Activated T-cell treated with anti-CD3 and anti-CD28 coated beads for 1 hour (primary cell): ENCODE results near the gene MSANTD2.

Source experiments
- DNase-seq: peaks from one replicate; pipeline ENCODE4 v3.0.0-alpha.2; 2020; ENCODE audit warnings: low read depth

The MSANTD2 gene

DNA sequence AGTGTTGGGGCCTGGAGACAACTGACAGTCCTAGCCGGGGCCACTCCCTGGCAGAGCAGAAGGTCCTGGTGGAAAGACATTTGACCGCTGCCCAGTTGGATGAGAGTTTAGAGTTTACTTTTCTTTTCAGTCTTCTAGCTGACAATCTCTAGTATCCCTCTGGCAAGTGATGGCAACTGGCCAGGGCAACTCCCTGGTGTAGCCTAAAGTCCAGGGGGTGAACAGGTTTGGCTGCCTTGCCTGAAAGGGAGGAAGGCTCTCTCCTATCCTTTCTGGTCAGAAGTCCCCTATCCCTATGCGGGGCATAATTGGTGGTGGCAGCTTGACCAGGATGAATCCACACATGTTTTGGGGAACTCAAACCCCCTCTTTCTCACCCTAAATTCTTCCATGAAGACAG is 16.8 kb upstream of the MSANTD2 start:
- no peak for DNase-seq

DNA sequence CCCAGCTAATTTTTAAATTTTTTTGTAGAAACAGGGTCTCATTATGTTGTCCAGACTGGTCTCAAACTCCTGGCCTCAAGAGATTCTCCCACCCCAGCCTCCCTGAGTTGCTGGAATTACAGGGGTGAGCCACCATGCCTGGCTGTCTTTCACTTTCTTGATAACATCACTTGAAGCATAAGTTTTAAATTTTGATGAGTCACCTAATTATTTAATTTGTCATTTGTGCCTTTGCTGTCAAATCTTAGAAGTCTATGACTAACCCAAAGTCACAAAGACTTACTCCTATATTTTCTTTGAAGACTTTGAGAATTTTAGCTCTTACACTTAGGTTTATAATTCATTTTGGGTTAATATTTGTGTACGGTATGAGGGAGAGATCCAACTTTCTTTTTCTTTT is 14.5 kb upstream of the MSANTD2 start:
- DNase-seq = no peak

DNA sequence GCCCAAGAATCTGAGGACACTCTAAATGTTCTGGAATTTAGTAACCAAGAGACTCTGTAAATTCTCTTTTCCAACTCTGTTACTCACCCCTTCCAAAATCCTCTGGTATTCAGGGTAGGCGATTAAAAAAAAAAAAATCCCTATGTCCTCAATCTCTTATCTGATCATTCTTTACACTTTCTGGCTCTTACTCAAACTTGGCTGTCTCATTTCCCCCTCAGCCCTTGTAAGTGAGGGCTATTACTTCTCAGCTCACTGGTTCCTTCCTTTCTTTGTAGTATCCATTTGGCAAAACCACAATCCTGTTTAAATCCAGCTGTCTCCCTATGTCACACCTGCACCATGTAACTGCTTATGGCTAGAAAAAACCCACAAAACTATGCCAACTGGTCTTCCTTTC is 12.7 kb upstream of the MSANTD2 start:
- DNase-seq = no peak

DNA sequence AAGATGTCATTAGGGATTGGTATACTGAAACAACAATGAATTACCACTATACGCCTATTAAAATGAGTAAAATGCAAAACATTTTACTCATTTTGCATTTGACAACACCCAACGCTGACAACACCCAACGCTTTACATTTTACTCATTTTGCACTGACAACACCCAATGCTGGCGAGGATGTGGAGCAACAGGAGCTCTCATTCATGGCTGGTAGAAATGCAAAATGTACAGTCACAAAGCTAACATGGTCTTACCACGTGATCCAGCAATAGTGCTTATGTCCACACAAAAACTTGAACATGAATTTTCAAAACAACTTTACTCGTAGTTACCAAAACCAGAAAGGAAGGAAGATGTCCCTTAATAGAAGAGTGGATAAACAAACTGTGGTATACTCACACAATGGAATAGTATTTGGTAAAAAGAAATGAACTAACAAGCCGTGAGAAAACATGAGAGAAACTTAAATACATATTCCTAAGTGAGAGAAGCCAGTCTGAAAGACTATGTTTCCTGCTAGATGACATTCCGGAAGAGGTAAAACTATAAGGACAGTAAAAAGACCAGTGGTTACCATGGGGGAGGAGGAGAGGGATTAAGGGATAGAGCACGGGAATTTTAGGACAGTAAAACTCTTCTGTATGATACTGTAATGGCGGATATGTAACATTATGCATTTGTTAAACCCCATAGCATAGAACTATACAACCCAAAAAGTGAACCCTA is 11.4 kb upstream of the MSANTD2 start:
- DNase-seq = no peak

DNA sequence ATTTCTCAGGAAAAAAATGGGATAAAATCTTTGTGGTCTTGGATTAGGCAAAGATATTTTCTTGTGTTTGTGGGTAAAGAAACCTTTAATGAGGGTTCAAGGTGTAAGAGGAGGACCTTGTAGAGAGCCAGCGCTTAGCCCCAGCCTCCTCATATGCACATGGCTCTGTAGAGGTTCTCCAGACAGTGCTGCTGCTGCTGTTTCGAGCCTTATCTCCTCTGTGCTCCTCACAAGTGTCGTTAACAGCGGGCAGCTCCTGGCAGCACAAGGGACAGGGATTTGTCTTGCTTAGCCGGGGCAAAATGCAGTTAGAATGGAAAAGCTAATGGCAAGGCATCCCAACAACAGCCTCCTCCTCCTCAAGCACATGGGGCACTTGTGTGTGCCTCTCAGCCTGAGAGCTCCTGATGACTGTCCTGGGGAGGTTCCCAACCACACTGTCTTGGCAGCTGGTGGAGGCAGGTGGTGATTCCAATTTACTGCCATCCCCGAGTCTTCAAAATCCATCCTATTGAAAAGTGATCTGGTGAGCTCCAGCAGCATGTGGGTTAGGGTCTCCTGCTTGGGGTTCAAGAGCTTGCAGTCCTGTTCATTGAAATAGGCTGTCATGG is 7.6 kb upstream of the MSANTD2 start:
- DNase-seq = no peak

DNA sequence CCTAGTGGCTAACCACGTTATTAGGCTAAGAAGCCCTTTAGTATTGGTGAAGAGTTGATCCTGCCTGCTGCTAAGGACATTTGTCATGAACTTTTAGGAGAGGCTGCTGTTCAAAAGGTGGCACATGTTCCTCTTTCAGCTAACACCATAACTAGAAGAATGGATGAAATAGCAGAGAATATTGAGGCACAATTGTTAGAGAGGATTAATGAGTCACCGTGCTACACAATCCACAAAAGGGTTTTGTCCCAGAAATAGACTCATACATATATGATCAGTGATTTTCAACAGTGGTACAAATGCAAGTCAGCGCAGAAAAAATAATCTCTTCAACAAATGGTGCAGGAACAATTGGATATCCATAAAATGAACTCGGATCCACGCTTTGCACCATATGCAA is 7.0 kb upstream of the MSANTD2 start:
- DNase-seq = no peak

DNA sequence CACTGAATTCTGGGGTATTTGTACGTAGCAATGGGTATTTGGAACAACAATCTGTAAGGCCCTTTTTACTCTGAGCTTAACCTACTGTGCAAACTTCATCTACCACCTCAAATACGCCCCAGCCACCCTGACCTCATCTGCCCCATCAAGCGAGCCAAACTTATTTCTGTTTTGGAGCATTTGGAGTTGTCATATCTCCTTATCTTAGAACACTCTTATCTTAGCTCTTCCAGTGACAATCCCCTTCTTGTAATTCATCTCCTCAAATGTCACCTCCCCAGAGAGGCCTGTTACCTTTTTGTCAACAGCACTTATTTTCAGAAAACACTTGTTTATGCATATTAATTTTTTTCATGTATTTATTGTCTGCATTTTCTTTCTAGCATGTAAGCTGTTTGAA is 4.7 kb upstream of the MSANTD2 start:
- DNase-seq = no peak

DNA sequence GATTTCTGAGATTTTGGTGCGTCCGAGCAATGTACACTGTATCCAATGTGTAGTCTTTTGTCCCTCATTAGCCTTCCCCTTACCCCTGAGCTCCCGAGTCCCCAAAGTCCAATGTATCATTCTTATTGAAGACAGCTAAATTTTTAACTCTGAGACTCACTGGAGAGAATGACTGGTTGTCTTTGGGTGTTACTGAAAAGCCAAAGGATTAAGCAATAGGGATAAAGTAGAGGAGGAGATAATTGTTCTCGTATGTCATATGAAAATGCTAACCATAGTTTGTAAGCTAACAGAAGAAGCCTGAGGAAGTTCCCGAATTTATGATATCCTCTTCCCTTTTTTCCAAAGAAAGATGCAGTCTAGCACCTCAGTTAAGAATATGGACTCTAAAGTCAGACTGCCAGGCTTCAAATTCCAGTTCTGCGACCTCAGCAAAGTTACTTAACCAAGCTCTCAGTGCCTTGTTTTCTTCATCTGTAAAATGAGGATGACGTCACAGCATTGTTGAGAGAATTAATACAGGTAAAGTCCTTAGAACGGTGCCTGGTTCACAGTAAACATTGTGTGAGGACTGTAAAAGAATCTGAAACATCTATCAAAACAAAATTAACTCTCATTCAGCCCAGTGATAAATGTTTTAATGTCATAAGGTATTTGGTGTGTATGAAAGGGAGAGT is 1.6 kb upstream of the MSANTD2 start:
- DNase-seq = no peak

DNA sequence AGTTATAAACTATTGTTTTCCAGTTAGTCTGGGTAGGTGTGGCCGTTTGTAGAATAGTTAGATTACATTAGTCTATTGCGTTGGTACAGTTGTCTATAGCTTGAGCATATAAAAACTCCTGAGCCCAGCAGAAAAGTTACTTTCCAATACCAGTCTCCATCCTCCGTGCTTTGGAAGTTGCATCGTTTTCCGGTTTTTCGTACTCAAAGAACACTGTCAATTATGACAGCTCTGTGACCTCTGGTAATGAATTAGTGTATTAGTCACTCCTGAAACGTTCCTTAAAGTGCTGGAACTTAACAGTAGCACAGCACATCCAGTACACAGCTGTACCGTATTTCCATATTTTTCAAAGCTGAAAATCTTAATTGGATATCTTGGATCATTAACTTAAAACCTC is 808 bp upstream of the MSANTD2 start:
- DNase-seq = no peak

DNA sequence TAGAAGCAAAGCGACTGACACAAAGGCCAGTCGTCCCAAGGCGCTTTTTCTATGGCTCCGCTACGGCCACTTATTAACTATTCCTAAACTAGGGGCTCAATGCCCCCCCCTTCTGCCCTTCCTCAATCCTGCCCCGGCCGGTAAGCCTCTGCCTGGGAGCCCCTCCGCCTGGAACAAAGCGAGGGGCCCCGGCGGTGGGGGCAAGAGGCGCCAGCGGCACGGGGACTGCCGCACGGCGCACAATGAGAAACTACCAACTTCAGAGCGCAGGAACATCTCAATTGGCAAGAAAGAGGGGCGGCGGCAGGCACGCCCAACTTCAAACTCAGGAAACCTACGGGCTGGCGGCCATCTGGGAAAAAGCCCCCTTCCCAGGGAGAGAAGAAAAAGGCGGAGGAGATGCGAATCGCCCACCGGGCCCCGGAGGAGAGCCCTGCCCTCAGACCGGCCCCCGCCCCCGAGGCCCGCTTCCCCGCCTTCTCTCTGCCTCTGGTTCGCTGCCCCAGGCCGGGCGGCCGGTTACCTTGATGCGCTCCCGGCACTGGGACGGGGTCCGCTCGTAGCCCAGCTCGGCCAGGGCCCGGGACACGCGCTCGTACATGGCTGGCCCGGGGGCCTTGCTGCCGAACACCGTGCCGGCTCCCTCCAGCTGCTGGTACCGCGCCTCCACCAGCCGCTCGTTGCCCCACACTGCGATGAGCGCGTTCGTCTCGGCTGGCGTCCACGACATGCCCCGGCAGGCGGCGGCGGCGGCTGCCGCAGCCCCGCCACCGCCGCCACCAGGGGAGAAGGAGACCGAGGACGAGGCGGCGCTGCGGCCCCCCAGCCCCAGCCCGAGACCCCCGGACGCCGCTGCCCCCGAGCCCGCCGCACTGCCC is 619 bp downstream of the MSANTD2 start:
- DNase-seq = peak; percentile 15

DNA sequence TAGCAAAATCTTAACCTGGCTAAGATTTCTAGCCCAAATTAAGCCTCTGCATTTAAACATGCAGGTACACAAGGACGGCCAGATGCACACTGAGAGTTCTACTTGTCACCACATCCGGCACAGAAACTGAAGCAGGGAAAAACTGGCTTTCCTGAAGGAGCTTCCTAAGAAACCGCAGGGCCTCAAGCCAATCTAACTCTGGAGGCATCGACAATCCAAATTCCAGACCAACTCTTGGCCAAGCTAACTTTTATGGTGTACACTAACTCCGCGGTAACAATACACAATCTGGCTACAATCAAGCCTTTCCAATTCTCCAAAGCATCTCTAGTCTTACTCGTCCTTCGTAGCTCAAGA is 1.2 kb downstream of the MSANTD2 start:
- no peak for DNase-seq

DNA sequence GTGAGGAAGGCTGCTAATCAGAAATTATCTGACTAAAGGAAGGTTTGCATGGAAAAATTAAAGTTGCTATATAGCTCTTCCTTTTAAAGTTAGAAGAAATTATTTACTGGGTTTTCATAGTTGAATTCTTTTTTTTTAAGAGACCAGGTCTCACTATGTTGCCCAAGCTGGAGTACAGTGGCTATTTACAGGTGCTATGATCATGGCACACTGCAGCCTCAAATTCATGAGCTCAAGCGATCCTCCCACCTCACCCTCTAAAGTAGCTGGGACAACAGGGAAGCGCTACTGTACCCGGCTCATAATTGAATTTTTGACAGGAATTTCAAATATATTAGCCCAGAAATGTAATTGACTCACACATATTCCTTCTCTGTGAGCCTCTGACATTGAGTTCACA is 3.9 kb downstream of the MSANTD2 start:
- DNase-seq = no peak

DNA sequence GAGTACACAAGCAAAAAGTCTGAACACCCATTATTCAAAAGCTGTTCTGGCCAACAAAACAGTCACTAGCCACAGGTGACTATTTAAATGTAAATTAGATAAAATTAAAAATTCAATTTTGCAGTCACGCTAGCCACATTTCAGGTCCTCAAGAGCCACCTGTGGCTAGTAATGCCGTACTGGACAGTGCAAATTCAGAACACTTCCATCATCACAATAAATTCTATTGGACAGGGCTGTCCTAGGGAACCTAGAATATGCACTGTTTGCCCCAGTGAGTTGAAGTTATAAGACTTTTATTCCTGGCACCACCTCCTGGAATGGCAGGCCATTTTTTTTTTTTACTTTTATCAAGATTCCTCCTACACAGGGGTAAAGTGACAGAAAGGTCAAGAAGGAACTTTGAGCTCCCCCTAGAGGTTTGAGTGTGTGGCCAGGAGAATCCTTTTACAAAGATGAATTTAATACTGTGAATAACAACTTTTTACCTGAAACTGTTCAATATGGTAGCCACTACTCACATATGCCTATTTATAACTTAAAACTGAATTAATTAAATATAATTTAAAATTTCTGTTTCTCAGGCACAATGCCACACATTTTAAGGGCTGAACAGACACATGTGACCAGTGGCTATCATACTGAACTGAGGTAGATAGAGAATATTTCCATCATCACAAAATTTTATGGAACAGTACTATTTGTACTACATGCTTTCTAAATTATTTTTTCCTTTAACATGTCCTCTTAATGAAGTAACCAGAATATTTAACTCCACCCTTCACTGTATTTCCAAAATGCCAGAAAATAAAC is 6.5 kb downstream of the MSANTD2 start:
- DNase-seq = no peak

DNA sequence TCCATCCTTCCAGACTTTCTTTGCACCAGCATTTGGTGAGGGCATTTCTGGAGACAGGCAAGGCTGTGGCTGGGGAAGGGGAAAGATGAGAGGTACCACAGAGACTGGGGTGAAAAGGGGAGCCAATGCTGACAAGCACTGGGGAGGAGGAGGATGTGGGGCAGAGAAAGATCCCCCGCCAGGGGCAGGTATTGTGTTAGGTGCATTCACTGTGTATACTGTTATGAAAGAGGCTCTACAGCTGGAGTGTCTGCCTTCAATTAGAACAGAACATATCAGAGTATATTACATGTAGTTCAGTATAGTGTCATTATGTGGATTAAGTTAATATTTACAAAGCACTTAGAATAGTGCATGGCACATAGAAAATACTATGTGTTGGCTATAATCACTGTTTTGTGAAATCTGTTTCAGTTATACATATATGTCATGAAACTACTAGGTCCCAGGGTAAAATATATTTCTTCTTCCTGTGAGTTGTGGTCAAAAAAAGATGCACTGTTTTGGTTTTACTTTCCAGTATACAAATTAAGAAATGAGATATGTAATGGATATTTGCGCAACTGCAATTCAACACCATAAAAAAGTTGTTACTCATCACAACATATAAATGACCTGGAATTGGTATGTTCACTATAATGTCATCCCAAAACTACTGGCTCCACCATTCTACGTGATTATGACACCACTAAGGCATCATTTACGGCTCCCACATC is 8.4 kb downstream of the MSANTD2 start:
- no peak for DNase-seq

DNA sequence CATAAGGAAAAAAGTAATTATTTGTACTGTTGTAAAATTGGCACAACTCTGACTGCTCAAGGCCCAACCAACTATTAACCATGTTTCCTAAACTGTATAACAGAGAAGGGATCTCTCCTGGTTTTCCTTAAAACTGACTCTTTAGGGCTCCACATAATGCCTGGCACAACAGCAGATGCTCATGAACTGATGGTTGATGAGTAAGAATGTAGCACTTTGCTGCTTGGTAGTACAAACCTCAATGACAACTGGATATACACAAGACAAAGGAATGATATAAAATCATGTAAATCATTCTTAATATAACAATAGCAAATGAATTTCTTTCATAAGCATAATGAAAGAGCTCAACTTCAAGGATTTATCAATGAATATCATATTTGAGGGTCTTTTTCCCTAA is 11.7 kb downstream of the MSANTD2 start:
- DNase-seq = no peak

DNA sequence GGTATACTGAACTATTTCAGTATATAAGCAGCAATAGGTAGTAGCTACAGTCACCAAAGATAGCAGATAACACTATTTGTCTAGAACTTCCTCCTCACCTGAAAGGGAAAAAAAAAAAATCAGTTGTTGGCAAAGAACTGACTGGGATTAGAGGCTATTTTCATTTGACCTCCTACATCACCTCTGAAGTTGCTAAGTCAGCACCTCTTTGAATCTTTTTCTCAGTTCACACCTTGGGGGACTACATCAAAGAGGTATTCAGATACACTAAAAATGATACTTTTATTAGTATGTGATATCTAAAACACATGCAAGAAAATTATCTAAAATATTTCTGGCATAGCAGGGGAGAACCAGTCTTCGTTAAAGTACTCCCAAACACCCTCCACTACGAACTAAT is 16.2 kb downstream of the MSANTD2 start:
- no peak for DNase-seq

DNA sequence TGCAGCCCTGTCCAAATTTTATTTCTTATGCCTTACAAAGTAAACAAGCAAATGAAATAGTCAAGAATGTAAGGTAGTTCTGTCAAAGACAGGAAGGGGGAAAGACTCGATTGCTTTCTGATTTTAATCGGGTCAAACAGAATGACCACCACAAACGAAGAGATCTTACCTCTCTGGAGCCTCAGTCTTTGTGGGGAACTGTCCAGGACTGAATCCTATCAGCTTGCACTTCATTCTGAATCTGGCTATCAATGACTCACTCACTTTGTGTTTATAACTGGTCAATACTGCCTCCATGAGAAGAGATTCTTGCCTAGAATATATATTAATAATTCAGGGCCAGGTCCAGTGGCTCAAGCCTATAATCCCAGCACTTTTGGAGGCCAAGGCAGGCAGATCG is 17.2 kb downstream of the MSANTD2 start:
- no peak for DNase-seq

DNA sequence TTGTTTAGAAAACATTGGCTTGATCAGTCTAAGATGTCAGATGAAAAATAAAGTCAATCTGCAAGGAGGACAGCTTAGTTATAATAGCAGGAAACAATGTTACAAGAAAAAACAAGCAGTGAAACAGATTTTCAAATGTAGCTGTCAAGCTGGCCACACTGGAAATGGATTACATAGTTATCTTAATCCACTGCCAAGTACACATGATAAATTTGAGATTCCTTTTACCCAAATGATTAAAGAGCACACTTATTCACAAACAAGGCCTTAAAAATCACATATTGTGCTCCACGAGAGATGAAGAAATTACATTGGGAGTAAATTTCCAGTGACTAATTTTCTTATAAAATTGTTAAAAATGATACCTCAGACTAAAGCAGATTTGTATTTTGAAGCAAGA is 20.6 kb downstream of the MSANTD2 start:
- no peak for DNase-seq

DNA sequence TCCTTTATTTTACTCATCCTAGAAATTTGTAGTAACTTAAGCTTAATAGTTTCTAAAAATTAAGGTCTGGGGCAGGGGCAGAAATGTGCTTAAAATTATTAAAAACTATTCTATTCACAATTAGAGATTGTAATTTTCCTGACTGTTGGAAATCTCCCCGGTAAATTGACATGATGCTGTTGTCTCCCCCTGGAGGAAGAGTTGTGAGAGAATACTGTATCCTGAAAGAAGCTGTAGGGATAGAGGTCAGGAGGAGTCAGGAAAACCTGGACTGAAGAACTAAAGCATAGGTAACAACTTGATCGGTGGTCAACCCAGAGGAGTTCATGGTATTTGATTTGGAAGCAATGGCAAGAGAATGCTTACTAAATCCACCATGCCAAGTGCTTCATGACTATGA is 21.9 kb downstream of the MSANTD2 start:
- no peak for DNase-seq

DNA sequence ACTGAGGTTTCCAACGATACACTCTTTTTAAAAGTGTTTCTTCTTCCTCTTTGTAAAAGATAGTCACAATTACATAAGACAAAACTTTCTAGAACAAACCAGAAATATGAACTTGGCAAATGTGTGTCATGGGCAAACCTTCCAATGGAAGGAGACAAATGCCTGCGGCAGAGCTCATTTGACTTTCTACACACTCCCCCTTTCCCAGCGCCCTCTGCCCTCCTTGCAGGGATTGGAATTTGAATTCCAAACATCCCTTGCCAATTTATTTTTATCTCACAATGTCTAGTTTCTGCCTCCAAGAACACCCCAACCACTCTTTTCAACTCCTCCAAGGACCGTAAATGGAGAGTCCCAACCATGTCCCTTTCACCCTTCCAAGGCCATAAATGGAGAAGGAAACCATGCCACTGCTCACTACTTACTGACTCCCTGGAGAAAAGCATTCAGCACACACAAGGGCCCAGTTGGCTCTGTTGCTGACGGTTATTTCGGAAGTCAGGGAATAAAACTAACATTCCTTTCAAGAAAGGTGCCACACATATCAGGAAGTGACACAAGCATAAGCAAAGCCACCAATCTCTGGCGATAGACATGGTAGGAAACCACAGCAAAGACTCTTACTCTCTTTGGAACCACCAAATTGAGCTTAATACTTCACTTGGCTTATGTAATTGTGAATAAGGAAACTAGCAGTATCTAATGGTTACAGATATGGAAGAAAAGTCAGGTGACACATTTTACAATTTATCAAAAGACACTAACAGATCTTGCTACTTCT is 23.2 kb downstream of the MSANTD2 start:
- DNase-seq = no peak
